ENCODE data around the gene LRRC47. TPM values are rescaled to one million over a fixed set of nuclear protein-coding genes. Genes with fewer than 3 reads are reported as not detected.
A peak's percentile ranks its signal among the peaks of the same experiment; 100 is the strongest.

LRRC47 gene
- total and polyA plus RNA-seq, 2 of the 13 experiments (the other 11 are each of a cell fraction or from before 2014, with no cell fraction given): 18.3 to 52.5 TPM

- TF ChIP-seq ERF (CRISPR knock-in tag; IDR thresholded peaks at IDR 0.05) (peak; percentile 60; the same call in 1 of the 2 replicates), ETV5 (CRISPR knock-in tag; IDR thresholded peaks at IDR 0.05; ENCODE audit: borderline replicate concordance) (peak; percentile 75), ZNF383 (CRISPR knock-in tag; IDR thresholded peaks at IDR 0.05; ENCODE audit: borderline replicate concordance) (peak; percentile 4; the same call in 1 of the 2 replicates), ZNF576 (CRISPR knock-in tag; IDR thresholded peaks at IDR 0.05) (no peak), ZNF639 (CRISPR knock-in tag; conservative IDR thresholded peaks at IDR 0.05) (0 out of 2 replicates have a peak, but pooled peaks have one; percentile 58), ZNF670 (CRISPR knock-in tag; IDR thresholded peaks at IDR 0.05; ENCODE audit: borderline replicate concordance) (peak; percentile 89), ZBTB3 (CRISPR knock-in tag; IDR thresholded peaks at IDR 0.05; ENCODE audit: borderline replicate concordance, low read depth) (no peak), THAP9 (CRISPR knock-in tag; IDR thresholded peaks at IDR 0.05; ENCODE audit: borderline replicate concordance) (peak; percentile 92; the same call in 1 of the 2 replicates), ADNP (CRISPR knock-in tag; IDR thresholded peaks at IDR 0.05) (no peak), SRF (IDR thresholded peaks at IDR 0.05; ENCODE audit: low read depth, low read length) (no peak), ZBTB4 (CRISPR knock-in tag; IDR thresholded peaks at IDR 0.05; ENCODE audit: borderline replicate concordance) (no peak), ATF6 (CRISPR knock-in tag; conservative IDR thresholded peaks at IDR 0.05) (no peak), ZEB1 (IDR thresholded peaks at IDR 0.05; ENCODE audit: insufficient replicate concordance, low read depth) (no peak), DPF2 (CRISPR knock-in tag; IDR thresholded peaks at IDR 0.05; ENCODE audit: borderline replicate concordance, low read depth) (no peak), ZNF572 (CRISPR knock-in tag; IDR thresholded peaks at IDR 0.05) (no peak; the same call in 1 of the 2 replicates), ZC3H4 (CRISPR knock-in tag; IDR thresholded peaks at IDR 0.05; ENCODE audit: borderline replicate concordance) (no peak), RCOR2 (CRISPR knock-in tag; IDR thresholded peaks at IDR 0.05) (no peak), HDAC2 (CRISPR knock-in tag; IDR thresholded peaks at IDR 0.05) (peak; percentile 81)
Measured at GRCh38 chr1:3796215-3797061, at the start of gene LRRC47 (continued).
